Naive thymus-derived CD4-positive, alpha-beta T cell (primary cell): Measurements from ENCODE around the gene PRSS22. TPM values are rescaled to one million over a fixed set of nuclear protein-coding genes. Genes with fewer than 3 reads are reported as not detected.

Experiments
- ATAC-seq: fragments of 150-1000 bp; cut with Tn5 transposase; 2 replicates; pipeline ENCODE4 v1.10.0; 2021; ENCODE audit warnings: mild to moderate bottlenecking, moderate library complexity
- CTCF ChIA-PET: fragments of 350-600 bp; sonication (Branson Sonifier 250); formaldehyde crosslinking; loops from one replicate; lab custom pipeline; 2021; ENCODE audit warnings: antibody characterized with exemption; lab: Charles Lee
- POLR2A ChIA-PET: fragments of 350-600 bp; sonication (Branson Sonifier 250); formaldehyde crosslinking; loops from one replicate; lab custom pipeline; 2021; ENCODE audit warnings: antibody characterized with exemption, inconsistent platforms; lab: Charles Lee
- DNase-seq, 9 donors: peaks; one replicate each; pipeline versions ENCODE4 v3.0.0 to v3.0.0-alpha.2; 2020 to 2022; ENCODE audit warnings: mixed read lengths in 1 of 9
- H3K27ac ChIP-seq: one replicate; pipeline ENCODE4 v1.7.0; 2013; ENCODE audit warnings: mild to moderate bottlenecking, low read depth, low read length, moderate library complexity
- H3K27me3 ChIP-seq, 2 donors: one replicate each; pipeline ENCODE4 v1.7.0; 2013; ENCODE audit warnings: low read length in 2 of 2, mild to moderate bottlenecking in 2 of 2, moderate library complexity in 2 of 2; ENCODE audit not compliant: control insufficient read depth in 2 of 2, insufficient read depth in 2 of 2
- H3K36me3 ChIP-seq, 3 experiments: 1 replicate in 2 of 3; 2 replicates in 1 of 3; pipeline ENCODE4 v1.7.0; 2013; ENCODE audit warnings: low read length in 3 of 3, mild to moderate bottlenecking in 3 of 3, moderate library complexity in 1 of 3; ENCODE audit not compliant: insufficient read depth in 3 of 3, control insufficient read depth in 2 of 3
- H3K4me1 ChIP-seq, 2 donors: one replicate each; pipeline ENCODE4 v1.7.0; 2013; ENCODE audit warnings: low read length in 2 of 2, mild to moderate bottlenecking in 2 of 2, moderate library complexity in 1 of 2; ENCODE audit not compliant: control insufficient read depth in 2 of 2, insufficient read depth in 2 of 2
- H3K4me3 ChIP-seq: 2 replicates; pipeline ENCODE4 v1.7.0; 2013; ENCODE audit warnings: mild to moderate bottlenecking, low read length
- H3K9me3 ChIP-seq, 3 experiments: 1 replicate in 2 of 3; 2 replicates in 1 of 3; pipeline ENCODE4 v1.7.0; 2013; ENCODE audit warnings: low read length in 3 of 3; ENCODE audit not compliant: control insufficient read depth in 2 of 3
- H3K27ac Mint-ChIP-seq, 9 donors: one replicate each; pipeline ENCODE4 v1.8.0; 2020 to 2022; ENCODE audit warnings: mixed read lengths in 9 of 9, mild to moderate bottlenecking in 8 of 9, moderate library complexity in 5 of 9, inconsistent platforms in 2 of 9
- H3K27me3 Mint-ChIP-seq, 5 donors: one replicate each; pipeline ENCODE4 v1.8.0; 2021 to 2022; ENCODE audit warnings: mixed read lengths in 5 of 5, mild to moderate bottlenecking in 1 of 5
- H3K36me3 Mint-ChIP-seq, 5 donors: one replicate each; pipeline ENCODE4 v1.8.0; 2020 to 2022; ENCODE audit warnings: mixed read lengths in 5 of 5, mild to moderate bottlenecking in 3 of 5, inconsistent platforms in 1 of 5
- H3K4me1 Mint-ChIP-seq, 7 donors: one replicate each; pipeline ENCODE4 v1.8.0; 2020 to 2022; ENCODE audit warnings: mixed read lengths in 7 of 7, mild to moderate bottlenecking in 3 of 7, inconsistent platforms in 1 of 7
- H3K4me3 Mint-ChIP-seq, 10 donors: one replicate each; pipeline ENCODE4 v1.8.0; 2020 to 2022; ENCODE audit warnings: mild to moderate bottlenecking in 10 of 10, mixed read lengths in 10 of 10, moderate library complexity in 6 of 10, inconsistent platforms in 2 of 10
- H3K9me3 Mint-ChIP-seq, 11 donors: one replicate each; pipeline ENCODE4 v1.8.0; 2020 to 2022; ENCODE audit warnings: mixed read lengths in 11 of 11, mild to moderate bottlenecking in 4 of 11, inconsistent platforms in 1 of 11, moderate library complexity in 1 of 11
- intact Hi-C, 2 donors: fragments of 100-400 bp; cut with micrococcal nuclease; formaldehyde crosslinking; loops; one replicate each; pipeline ENCODE4 v1.15.1; 2023
- polyA plus RNA-seq, 2 donors: library from polyadenylated mRNA; unstranded; fragments of 300-500 nt; fragmentation: Illumina TruSeq; gene quantifications; one replicate each; pipeline ENCODE4 v1.2.3, GENCODE V29; 2021
- total RNA-seq, 6 experiments: library from RNA in 5 of 6; stranded (reverse) in 5 of 6; gene quantifications; 1 replicate in 5 of 6; 2 replicates in 1 of 6; pipeline ENCODE4 v1.2.3 and lab custom pipeline; 2021 to 2026

The PRSS22 gene
- total and polyA plus RNA-seq, 7 experiments from 2014 or later = 0.59 to 0.72 TPM; not detected in 5

DNA sequence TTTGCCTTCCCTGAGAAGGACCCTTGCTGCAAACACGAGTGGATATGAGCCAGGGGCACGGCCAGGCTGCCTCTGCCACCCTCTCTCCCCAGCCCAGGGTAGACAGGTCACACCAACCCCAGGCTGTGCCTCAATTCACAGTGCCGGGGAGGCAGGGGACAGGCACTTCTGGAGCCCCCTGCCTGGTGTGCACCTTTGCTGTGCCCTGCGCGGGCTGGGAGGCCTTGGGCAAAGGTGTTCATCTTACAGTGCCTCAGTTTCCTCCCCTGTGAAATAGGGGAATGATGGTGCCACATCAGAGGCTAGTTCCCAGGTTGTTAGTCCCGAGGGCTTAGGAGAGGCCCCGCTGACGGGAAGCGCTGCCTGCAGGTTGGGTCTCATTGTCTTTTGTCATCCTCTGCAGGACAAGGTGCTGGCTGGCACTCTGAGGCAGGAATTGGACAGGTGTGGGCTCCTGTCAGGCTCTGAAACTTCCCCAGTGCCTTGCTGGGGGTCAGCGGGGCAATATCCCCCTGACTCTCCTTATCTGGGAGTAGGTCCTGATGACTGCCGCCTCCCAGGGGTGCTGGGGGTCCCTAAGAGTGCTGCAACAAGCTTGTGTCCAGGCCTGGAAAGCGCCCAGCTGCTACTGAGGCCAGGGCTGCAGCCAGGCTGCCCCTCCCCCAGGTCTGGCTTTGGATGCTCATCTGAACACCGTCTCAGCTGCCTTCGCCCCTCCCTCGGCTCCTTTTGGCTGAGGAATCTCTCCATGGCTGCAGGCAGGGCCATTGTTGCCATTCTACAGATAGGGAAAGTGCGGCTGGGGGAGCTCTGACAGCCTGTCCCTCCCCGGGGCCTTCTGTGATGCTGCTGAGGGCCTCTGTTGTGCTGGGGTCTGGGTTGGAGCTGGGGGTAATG, 37.8 kb downstream of the PRSS22 start:
- ChIA-PET POLR2A (no interaction called here), CTCF (no interaction called here)
- Histone ChIP-seq H3K4me1 (no peaks in the 10 kb centered on the region), H3K9me3 (no peaks in the 10 kb centered on the region), H3K36me3 (no peaks in the 10 kb centered on the region), H3K27ac (no peak overlapping the region), H3K27me3 (no peaks in the 10 kb centered on the region), H3K4me3 (no peak overlapping the region)
- no peaks in the 10 kb centered on the region for H3K9me3 Mint-ChIP-seq
- no peaks in the 10 kb centered on the region for H3K4me1 Mint-ChIP-seq
- no peaks in the 10 kb centered on the region for H3K36me3 Mint-ChIP-seq
- ATAC-seq (no peak), DNase-seq (no peak)
- intact Hi-C loops = no loop called here
- H3K27ac Mint-ChIP-seq = peak overlapping the region in 1 of 9 donors; percentile 47
- peaks cover 0 to 6% (median 0%) of the 10 kb centered on the region in 5 donors for H3K27me3 Mint-ChIP-seq
- no peak overlapping the region for H3K4me3 Mint-ChIP-seq

DNA sequence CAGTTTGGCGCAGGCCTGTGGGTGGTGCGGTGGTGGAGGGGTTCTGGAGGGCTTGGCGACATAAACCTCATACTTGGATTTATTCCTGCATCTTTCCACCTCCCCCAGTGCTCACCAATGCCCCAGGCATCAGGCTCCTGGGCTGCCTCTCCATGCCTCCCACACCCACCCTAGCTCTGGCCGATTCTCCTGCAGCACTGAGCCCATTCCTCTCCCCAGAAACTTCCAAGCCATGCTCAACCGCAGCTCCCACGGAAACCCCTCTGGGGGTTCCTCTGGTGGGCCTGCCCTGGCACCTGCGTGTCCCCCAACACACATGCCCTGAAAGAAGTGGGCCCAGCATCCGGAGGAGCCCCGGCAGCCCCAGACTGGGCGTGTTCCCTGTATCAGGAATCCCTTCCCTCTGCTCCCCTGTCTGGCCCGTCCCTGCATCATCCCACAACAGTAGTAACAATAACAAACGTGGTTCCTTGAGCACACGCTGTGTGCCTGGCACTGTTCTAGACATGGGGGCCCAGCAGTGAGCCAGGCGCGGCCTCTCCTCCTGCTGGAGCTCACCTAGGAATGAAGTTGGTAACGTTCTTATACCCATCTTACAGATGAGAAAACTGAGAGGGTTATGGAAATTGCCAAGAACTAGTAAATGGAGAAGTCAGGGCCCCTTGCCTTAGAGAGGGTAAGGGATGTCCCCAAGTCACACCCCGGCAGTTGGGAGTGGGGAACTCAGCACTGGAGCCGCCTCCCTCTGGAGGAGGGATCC, 38.6 kb downstream of the PRSS22 start:
- no peak overlapping the region for H3K4me3 ChIP-seq
- no peak overlapping the region for H3K27ac ChIP-seq
- Mint-ChIP-seq H3K27ac (peak overlapping the region in 1 of 9 donors; percentile 47), H3K4me1 (no peaks in the 10 kb centered on the region), H3K9me3 (no peaks in the 10 kb centered on the region), H3K27me3 (peaks cover 0 to 6% (median 0%) of the 10 kb centered on the region in 5 donors), H3K36me3 (no peaks in the 10 kb centered on the region), H3K4me3 (no peak overlapping the region)
- no peak for ATAC-seq
- H3K27me3 ChIP-seq = no peaks in the 10 kb centered on the region
- intact Hi-C loops = no loop called here
- no peaks in the 10 kb centered on the region for H3K36me3 ChIP-seq
- no peaks in the 10 kb centered on the region for H3K9me3 ChIP-seq
- CTCF ChIA-PET = no interaction called here
- POLR2A ChIA-PET = no interaction called here
- DNase-seq = no peak
- H3K4me1 ChIP-seq = no peaks in the 10 kb centered on the region

DNA sequence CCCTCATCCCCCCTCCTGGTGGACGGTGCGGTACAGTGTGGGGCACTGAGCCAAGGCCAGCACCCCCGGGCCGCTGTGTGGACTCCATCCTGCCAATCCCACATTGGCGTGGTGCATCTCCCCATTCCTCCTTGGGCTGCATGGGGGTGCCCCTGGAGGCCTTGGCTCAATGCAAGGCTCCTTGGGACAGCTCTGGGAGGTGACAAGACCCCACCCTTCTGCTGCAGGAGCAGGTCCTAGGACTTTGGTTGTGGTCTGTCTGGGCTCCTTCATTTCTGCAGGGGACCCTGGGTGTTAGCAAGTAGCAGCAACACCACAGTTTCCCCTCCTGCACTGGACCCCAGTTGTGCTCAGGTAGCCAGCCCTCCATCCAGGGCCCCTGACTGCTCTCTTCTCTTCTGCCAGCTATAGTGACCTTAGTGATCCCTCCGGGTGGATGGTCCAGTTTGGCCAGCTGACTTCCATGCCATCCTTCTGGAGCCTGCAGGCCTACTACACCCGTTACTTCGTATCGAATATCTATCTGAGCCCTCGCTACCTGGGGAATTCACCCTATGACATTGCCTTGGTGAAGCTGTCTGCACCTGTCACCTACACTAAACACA, 39.6 kb downstream of the PRSS22 start:
- Histone ChIP-seq H3K27me3 (no peaks in the 10 kb centered on the region), H3K9me3 (no peaks in the 10 kb centered on the region), H3K36me3 (no peaks in the 10 kb centered on the region), H3K4me1 (no peaks in the 10 kb centered on the region), H3K4me3 (no peak overlapping the region), H3K27ac (no peak overlapping the region)
- H3K27ac Mint-ChIP-seq = peak overlapping the region in 2 of 9 donors; percentile 47 to 51
- intact Hi-C loops = no loop called here
- ChIA-PET CTCF (no interaction called here), POLR2A (interaction anchor here (0.6 kb wide), 1 partner anchor 68 kb away, joined by 3 read pairs; no protein-coding TSS in a partner anchor)
- peaks cover 0 to 6% (median 0%) of the 10 kb centered on the region in 5 donors for H3K27me3 Mint-ChIP-seq
- DNase-seq (no peak), ATAC-seq (no peak)
- H3K4me1 Mint-ChIP-seq = peaks cover 0 to 1% (median 0%) of the 10 kb centered on the region in 7 donors
- H3K4me3 Mint-ChIP-seq = peak overlapping the region in 3 of 10 donors; percentile 1 to 69 (median 9)
- H3K9me3 Mint-ChIP-seq = no peaks in the 10 kb centered on the region
- H3K36me3 Mint-ChIP-seq = no peaks in the 10 kb centered on the region

DNA sequence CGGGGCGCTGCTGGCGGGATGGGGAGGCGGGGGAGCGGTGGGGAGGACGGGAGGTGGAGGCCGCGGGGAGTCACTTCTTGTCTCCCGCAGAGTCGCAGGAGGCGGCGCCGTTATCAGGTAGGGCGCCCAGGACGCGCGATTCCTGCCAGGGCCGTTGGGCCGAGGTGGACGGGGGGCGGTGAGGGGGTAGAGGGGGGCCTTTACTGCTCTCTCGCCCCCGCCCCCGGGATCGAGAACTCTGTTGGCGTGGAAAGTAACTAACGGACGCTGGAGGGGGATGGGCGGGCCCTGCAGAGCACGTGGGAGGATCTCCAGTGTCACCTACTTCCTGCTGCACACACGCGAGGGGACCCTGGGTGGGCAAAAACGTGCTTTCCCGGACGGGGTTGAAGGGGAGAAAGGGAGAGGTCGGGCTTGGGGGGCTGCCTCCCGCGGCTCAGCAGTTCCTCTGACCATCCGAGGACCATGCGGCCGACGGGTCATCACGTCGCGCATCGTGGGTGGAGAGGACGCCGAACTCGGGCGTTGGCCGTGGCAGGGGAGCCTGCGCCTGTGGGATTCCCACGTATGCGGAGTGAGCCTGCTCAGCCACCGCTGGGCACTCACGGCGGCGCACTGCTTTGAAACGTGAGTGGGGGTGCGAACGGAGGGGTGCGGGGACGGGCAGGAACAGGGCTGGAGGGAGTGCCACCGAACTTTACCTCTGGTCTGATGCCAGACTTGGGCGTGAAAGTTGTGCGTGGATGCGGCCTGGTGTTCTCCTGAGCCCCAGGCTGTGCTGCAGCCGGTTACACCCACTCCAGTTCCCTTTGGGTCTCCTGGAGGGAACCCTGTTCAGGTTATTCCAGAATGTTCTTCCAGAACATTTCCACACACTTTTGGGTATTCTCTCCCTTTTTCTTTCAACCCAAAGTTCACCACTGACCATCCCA, 40.4 kb downstream of the PRSS22 start:
- Histone ChIP-seq H3K36me3 (no peaks in the 10 kb centered on the region), H3K9me3 (no peaks in the 10 kb centered on the region), H3K27ac (no peak overlapping the region), H3K4me1 (no peaks in the 10 kb centered on the region), H3K27me3 (no peaks in the 10 kb centered on the region), H3K4me3 (no peak overlapping the region)
- intact Hi-C loops = no loop called here
- DNase-seq (no peak), ATAC-seq (no peak)
- peak overlapping the region in 2 of 10 donors; percentile 16 to 69 for H3K4me3 Mint-ChIP-seq
- H3K4me1 Mint-ChIP-seq = peaks cover 0 to 1% (median 0%) of the 10 kb centered on the region in 7 donors
- H3K27ac Mint-ChIP-seq = peak overlapping the region in 1 of 9 donors; percentile 58
- POLR2A ChIA-PET = interaction anchor here (0.6 kb wide), 1 partner anchor 67 kb away, joined by 3 read pairs; no protein-coding TSS in a partner anchor
- CTCF ChIA-PET = no interaction called here
- H3K36me3 Mint-ChIP-seq = no peaks in the 10 kb centered on the region
- H3K9me3 Mint-ChIP-seq = no peaks in the 10 kb centered on the region
- H3K27me3 Mint-ChIP-seq = peaks cover 0 to 3% (median 0%) of the 10 kb centered on the region in 5 donors

DNA sequence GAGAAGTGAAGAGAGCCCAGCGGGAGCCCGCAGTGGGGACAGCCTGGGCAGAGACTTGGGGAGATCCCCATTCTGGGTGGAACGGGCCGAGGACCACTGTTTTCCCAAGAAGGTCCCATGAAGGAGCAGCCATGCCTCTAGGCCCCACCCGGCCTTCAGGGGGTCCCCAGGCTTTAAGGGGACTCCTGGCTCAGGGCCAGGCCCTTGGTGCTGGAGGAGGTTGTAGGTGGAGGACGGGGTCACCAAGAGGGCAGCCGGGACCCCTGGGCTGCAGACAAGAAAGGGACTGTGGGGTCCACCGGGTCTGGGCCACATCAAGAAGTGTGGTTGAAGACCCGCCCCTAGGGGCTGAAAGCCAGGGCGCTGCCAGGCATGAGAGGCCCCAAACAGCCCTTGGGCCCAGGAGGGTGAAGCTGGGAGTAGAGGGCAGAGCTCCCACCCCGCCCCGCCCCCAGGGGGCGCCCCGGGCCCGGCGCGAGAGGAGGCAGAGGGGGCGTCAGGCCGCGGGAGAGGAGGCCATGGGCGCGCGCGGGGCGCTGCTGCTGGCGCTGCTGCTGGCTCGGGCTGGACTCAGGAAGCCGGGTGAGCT, 41.1 kb downstream of the PRSS22 start, which contains the start of gene PRSS21:
PRSS21 (plus strand) TSS at position 487 of the 589 bp plus-strand sequence; CDS start at position 519, 32 bp downstream.
- Histone ChIP-seq H3K4me1 (no peaks in the 10 kb centered on the region), H3K27me3 (no peaks in the 10 kb centered on the region), H3K9me3 (no peaks in the 10 kb centered on the region), H3K36me3 (no peaks in the 10 kb centered on the region), H3K4me3 (no peak within 1 kb of the TSS), H3K27ac (no peak within 1 kb of the TSS)
- ATAC-seq (no peak), DNase-seq (peak in 6 of 9 donors; percentile 13 to 43 (median 19))
- intact Hi-C loops = no loop called here
- ChIA-PET CTCF (no interaction called here), POLR2A (no interaction called here)
- no peaks in the 10 kb centered on the region for H3K36me3 Mint-ChIP-seq
- H3K27me3 Mint-ChIP-seq = peaks cover 0 to 3% (median 0%) of the 10 kb centered on the region in 5 donors
- H3K4me1 Mint-ChIP-seq = peaks cover 0 to 1% (median 0%) of the 10 kb centered on the region in 7 donors
- peak within 1 kb of the TSS in 1 of 9 donors; percentile 58 for H3K27ac Mint-ChIP-seq
- H3K9me3 Mint-ChIP-seq = no peaks in the 10 kb centered on the region
- H3K4me3 Mint-ChIP-seq = peak within 1 kb of the TSS in 3 of 10 donors; percentile 16 to 59 (median 43)
